IMR-90 (cell line): Measurements from ENCODE around the gene STX2. TPM values are rescaled to one million over a fixed set of nuclear protein-coding genes. Genes with fewer than 3 reads are reported as not detected.

Source experiments
- ATAC-seq: fragments of 200-7000 bp; cut with Tn5 transposase; 2 replicates; pipeline ENCODE4 v1.9.1; 2020; ENCODE audit warnings: low read depth, mild to moderate bottlenecking, moderate library complexity
- BruUV-seq: library from RNA; stranded (reverse); fragments of 400-500 nt; replicated peaks from 2 replicates; lab custom pipeline; 2021; lab: Mats Ljungman, UMichigan
- CTCF ChIA-PET: fragments of 300-600 bp; formaldehyde crosslinking; extraction: SDS; loops from one replicate; lab custom pipeline; 2021; ENCODE audit warnings: antibody characterized with exemption; lab: Yijun Ruan, JAX
- POLR2A ChIA-PET: fragments of 300-600 bp; sonication (Branson Sonifier 250); formaldehyde crosslinking; loops from one replicate; lab custom pipeline; 2022; ENCODE audit warnings: antibody characterized with exemption; ENCODE audit not compliant: unreplicated experiment; lab: Charles Lee
- DNase-seq: peaks from one replicate; pipeline ENCODE4 v3.0.0; 2013
- H2AFZ ChIP-seq: replicated peaks from 2 replicates; pipeline ENCODE3; 2013; ENCODE audit warnings: low read length, mild to moderate bottlenecking; ENCODE audit not compliant: poor library complexity
- H2AK5ac ChIP-seq: 2 replicates; pipeline ENCODE4 v1.6.1; 2013; ENCODE audit warnings: low read depth, low read length, inconsistent platforms
- H2AK9ac ChIP-seq: replicated peaks from 2 replicates; pipeline ENCODE3; 2013; ENCODE audit warnings: mild to moderate bottlenecking, low read depth, low read length, moderate library complexity; ENCODE audit not compliant: poor library complexity
- H2BK120ac ChIP-seq: 2 replicates; pipeline ENCODE4 v1.6.1; 2013; ENCODE audit warnings: low read depth, low read length, inconsistent platforms
- H2BK15ac ChIP-seq: 3 replicates; pipeline ENCODE4 v1.6.1; 2013; ENCODE audit warnings: low read depth, low read length, inconsistent platforms
- H2BK20ac ChIP-seq: 2 replicates; pipeline ENCODE4 v1.6.1; 2013; ENCODE audit warnings: low read depth, mild to moderate bottlenecking, inconsistent platforms, low read length, moderate library complexity
- H2BK5ac ChIP-seq: 2 replicates; pipeline ENCODE4 v1.6.1; 2013; ENCODE audit warnings: mild to moderate bottlenecking, low read depth, low read length, inconsistent platforms; ENCODE audit not compliant: poor library complexity, severe bottlenecking
- H3K14ac ChIP-seq: replicated peaks from 2 replicates; pipeline ENCODE4 v1.6.1; 2013; ENCODE audit warnings: low read depth, low read length, inconsistent platforms
- H3K18ac ChIP-seq: 2 replicates; pipeline ENCODE4 v1.6.1; 2013; ENCODE audit warnings: low read depth, low read length, control low read depth
- H3K23ac ChIP-seq: 2 replicates; pipeline ENCODE4 v1.6.1; 2013; ENCODE audit warnings: low read depth, low read length, inconsistent platforms
- H3K27ac ChIP-seq: 2 replicates; pipeline ENCODE4 v1.5.1; 2013; ENCODE audit warnings: mild to moderate bottlenecking, control low read depth, low read length; ENCODE audit not compliant: insufficient read depth
- H3K27me3 ChIP-seq: 2 replicates; pipeline ENCODE4 v1.6.1; 2013; ENCODE audit warnings: low read length; ENCODE audit not compliant: control insufficient read depth, insufficient read depth
- H3K36me3 ChIP-seq: 2 replicates; pipeline ENCODE4 v1.6.1; 2013; ENCODE audit warnings: low read length, mixed read lengths; ENCODE audit not compliant: control insufficient read depth, insufficient read depth
- H3K4ac ChIP-seq: 2 replicates; pipeline ENCODE4 v1.6.1; 2013; ENCODE audit warnings: low read depth, low read length, inconsistent platforms
- H3K4me1 ChIP-seq: 2 replicates; pipeline ENCODE4 v1.6.1; 2013; ENCODE audit warnings: low read length, mixed read lengths; ENCODE audit not compliant: control insufficient read depth, insufficient read depth
- H3K4me2 ChIP-seq: 2 replicates; pipeline ENCODE4 v1.6.1; 2013; ENCODE audit warnings: low read depth, mild to moderate bottlenecking, control low read depth, low read length, moderate library complexity
- H3K4me3 ChIP-seq: 2 replicates; pipeline ENCODE4 v1.5.1; 2013; ENCODE audit warnings: low read depth, mild to moderate bottlenecking, control low read depth, low read length, moderate library complexity; ENCODE audit not compliant: insufficient read depth
- H3K56ac ChIP-seq: 2 replicates; pipeline ENCODE4 v1.6.1; 2013; ENCODE audit warnings: low read length, inconsistent platforms; ENCODE audit not compliant: insufficient read depth; ENCODE audit errors: extremely low read depth
- H3K79me1 ChIP-seq, 2 experiments: 2 replicates each; pipeline ENCODE4 v1.6.1; 2013; ENCODE audit warnings: low read length in 2 of 2, inconsistent platforms in 1 of 2, low read depth in 1 of 2
- H3K9ac ChIP-seq: 2 replicates; pipeline ENCODE4 v1.6.1; 2013; ENCODE audit warnings: low read depth, low read length, control low read depth
- H3K9me1 ChIP-seq: 2 replicates; pipeline ENCODE4 v1.6.1; 2013; ENCODE audit warnings: low read length, inconsistent platforms; ENCODE audit not compliant: insufficient read depth
- H3K9me3 ChIP-seq: 2 replicates; pipeline ENCODE4 v1.6.1; 2013; ENCODE audit warnings: low read length; ENCODE audit not compliant: control insufficient read depth, insufficient read depth
- H4K20me1 ChIP-seq: 2 replicates; pipeline ENCODE4 v1.6.1; 2013; ENCODE audit warnings: low read length, inconsistent platforms; ENCODE audit not compliant: insufficient read depth
- H4K5ac ChIP-seq: 2 replicates; pipeline ENCODE4 v1.6.1; 2013; ENCODE audit warnings: mild to moderate bottlenecking, low read depth, low read length, control low read depth
- H4K8ac ChIP-seq, 2 experiments: 2 replicates each; pipeline ENCODE4 v1.6.1; 2013; ENCODE audit warnings: low read depth in 2 of 2, low read length in 2 of 2, control low read depth in 1 of 2, inconsistent platforms in 1 of 2
- H4K91ac ChIP-seq: 2 replicates; pipeline ENCODE4 v1.6.1; 2013; ENCODE audit warnings: low read depth, low read length, inconsistent platforms; ENCODE audit not compliant: insufficient read depth
- CEBPB ChIP-seq: IDR thresholded peaks from 2 replicates; pipeline ENCODE4 v1.6.1; 2012; ENCODE audit warnings: low read depth, low read length, improper control_type of control experiment
- WGBS, 2 experiments: methylation state at CpG; one replicate each; pipeline versions ENCODE4 v1.1.5 to v1.1.7; 2013; ENCODE audit warnings: missing lambda C conversion rate in 2 of 2; ENCODE audit not compliant: insufficient read length in 1 of 2; ENCODE audit errors: extremely low coverage in 2 of 2; 5-methylcytosine and 5-hydroxymethylcytosine counted together
- dilution Hi-C: fragments of 300-500 bp; cut with HindIII; formaldehyde crosslinking; loops from one replicate; pipeline ENCODE4 v1.14.3; 2018; ENCODE audit warnings: low sequenced_read_pairs; ENCODE audit not compliant: unreplicated experiment
- in situ Hi-C: fragments of 300-500 bp; cut with MboI; formaldehyde crosslinking; loops from 3 replicates; pipeline ENCODE4 v1.14.3; 2019; ENCODE audit warnings: low sequenced_read_pairs, inconsistent platforms, mixed read lengths
- intact Hi-C: fragments of 100-400 bp; cut with micrococcal nuclease; formaldehyde crosslinking; loops from 2 replicates; pipeline ENCODE4 v1.10.0; 2022
- polyA plus RNA-seq, 3 experiments: library from polyadenylated mRNA; depleted of rRNA; stranded (reverse); fragments of >200 nt; gene quantifications; 2 replicates each; pipeline ENCODE4 v1.2.3, GENCODE V29; 2012; ENCODE audit warnings: low replicate concordance in 1 of 3
- total RNA-seq: library from RNA; depleted of rRNA; stranded (reverse); fragments of >200 nt; gene quantifications from 2 replicates; pipeline ENCODE4 v1.2.3, GENCODE V29; 2012
- TF ChIP-seq, protein P1 (sequence below): fragments of 150-350 bp; IDR thresholded peaks from 2 replicates; pipeline ENCODE4 v1.6.1; 2016; ENCODE audit warnings: low read depth, mild to moderate bottlenecking, low read length, moderate library complexity, borderline replicate concordance

STX2 gene
- total and polyA plus RNA-seq, 2 of the 4 experiments (the other 2 are of a cell fraction): 26.9 to 32.5 TPM

DNA sequence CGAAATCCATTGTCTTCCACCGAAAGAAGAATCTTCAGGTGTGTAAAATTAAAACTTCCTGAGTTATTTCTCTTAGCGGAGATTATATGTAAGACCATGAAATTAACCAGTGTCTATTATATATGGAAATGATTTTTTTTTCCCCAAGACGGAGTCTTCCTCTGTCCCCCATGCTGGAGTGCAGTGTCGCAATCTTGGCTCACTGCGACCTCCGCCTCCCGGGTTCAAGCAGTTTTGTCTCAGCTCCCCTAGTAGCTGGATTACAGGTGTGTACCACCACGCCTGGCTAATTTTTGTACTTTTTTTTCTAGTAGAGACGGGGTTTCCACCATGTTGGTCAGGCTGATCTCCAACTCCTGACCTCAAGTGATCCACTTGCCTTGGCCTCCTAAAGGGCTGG is 35.6 kb upstream of the STX2 start:
- in situ Hi-C loops: no loop called here

More for the DNA sequence above, 35.6 kb upstream of the STX2 start:
- H3K36me3 ChIP-seq: peaks cover 22% of the 10 kb centered on the region
- H3K56ac ChIP-seq: no peak overlapping the region
- WGBS, 2 experiments: 95% methylated on average over 4 of the region's 10 CpGs; no CpG with 5 or more reads in 1 of the 2 experiments
- H3K4ac ChIP-seq: no peak overlapping the region
- DNase-seq (no peak), ATAC-seq (no peak)
- no peak overlapping the region for H2BK5ac ChIP-seq
- H2BK20ac ChIP-seq: no peak overlapping the region
- H3K14ac ChIP-seq: no peak overlapping the region
- H3K18ac ChIP-seq: no peak overlapping the region
- no peak overlapping the region for H2AFZ ChIP-seq
- dilution Hi-C loops: no loop called here
- no peak overlapping the region for H2BK120ac ChIP-seq
- TF ChIP-seq CEBPB: peak; percentile 50
- TF ChIP-seq, protein P1, sequence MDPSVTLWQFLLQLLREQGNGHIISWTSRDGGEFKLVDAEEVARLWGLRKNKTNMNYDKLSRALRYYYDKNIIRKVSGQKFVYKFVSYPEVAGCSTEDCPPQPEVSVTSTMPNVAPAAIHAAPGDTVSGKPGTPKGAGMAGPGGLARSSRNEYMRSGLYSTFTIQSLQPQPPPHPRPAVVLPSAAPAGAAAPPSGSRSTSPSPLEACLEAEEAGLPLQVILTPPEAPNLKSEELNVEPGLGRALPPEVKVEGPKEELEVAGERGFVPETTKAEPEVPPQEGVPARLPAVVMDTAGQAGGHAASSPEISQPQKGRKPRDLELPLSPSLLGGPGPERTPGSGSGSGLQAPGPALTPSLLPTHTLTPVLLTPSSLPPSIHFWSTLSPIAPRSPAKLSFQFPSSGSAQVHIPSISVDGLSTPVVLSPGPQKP: no peak
- CTCF ChIA-PET: no interaction called here
- H3K4me3 ChIP-seq: no peak overlapping the region
- intact Hi-C loops: loop anchor here (5.0 kb wide), 1 partner anchor 97 kb away; no protein-coding TSS in a partner anchor
- no peak overlapping the region for H4K5ac ChIP-seq
- BruUV-seq: no TSS peak
- no peak overlapping the region for H2BK15ac ChIP-seq
- H2AK9ac ChIP-seq: no peak overlapping the region
- no peak overlapping the region for H3K4me2 ChIP-seq
- H3K27me3 ChIP-seq: no peaks in the 10 kb centered on the region
- H2AK5ac ChIP-seq: no peak overlapping the region
- H3K79me1 ChIP-seq: peaks cover 11 to 32% of the 10 kb centered on the region in 2 experiments; a peak in 2 of 4 replicates
- peaks cover 27% of the 10 kb centered on the region for H4K20me1 ChIP-seq
- no peak overlapping the region for H3K23ac ChIP-seq
- peaks cover 6% of the 10 kb centered on the region; the same call in 1 of the 2 replicates for H3K9me1 ChIP-seq
- H3K4me1 ChIP-seq: no peaks in the 10 kb centered on the region
- no peak overlapping the region for H3K27ac ChIP-seq
- H4K91ac ChIP-seq: no peak overlapping the region
- H3K9ac ChIP-seq: no peak overlapping the region
- POLR2A ChIA-PET: no interaction called here
- H4K8ac ChIP-seq: no peak overlapping the region
- H3K9me3 ChIP-seq: no peaks in the 10 kb centered on the region
